Stomach (tissue), 4 donors: ENCODE measurements around the gene BOD1L1.

ENCODE experiments used
- CTCF ChIP-seq, 7 experiments: fragments of 450-650 bp in 4 of 7; fragments of 200-600 bp in 3 of 7; sonication (generic) in 3 of 7; IDR thresholded peaks; one replicate each; pipeline ENCODE4 v1.5.1; 2016 to 2019; ENCODE audit warnings: antibody characterized with exemption in 7 of 7, control low read depth in 2 of 7, mild to moderate bottlenecking in 1 of 7
- EP300 ChIP-seq: sonication (generic); formaldehyde crosslinking; IDR thresholded peaks from one replicate; pipeline ENCODE4 v1.6.1; 2017; ENCODE audit warnings: antibody characterized with exemption

DNA sequence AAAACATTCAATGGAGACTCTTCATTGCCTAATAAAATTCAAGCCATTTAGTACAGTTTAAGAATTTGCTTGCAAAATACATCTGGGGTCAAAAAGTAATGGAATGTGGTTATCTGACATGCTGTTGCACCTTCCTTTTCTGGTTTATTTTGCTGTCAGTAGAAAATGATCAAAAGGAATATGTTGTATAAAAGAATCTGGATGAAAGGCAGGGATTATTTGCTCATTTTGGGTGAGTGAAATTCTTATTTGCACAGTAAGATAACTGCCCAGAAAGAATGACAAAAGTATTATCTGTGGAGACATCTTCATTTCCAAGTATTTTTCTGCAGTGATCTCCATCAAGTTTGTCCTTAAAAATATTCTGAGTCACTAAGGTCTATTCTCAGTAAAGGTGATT, 30.4 kb downstream of the BOD1L1 start:
- TF ChIP-seq CTCF (IDR thresholded peaks at IDR 0.05) (no peak), EP300 (no peak)
